Activated naive CD4-positive, alpha-beta T cell treated with anti-CD3 and anti-CD28 coated beads, Interleukin-2, amount 10 ng/mL, durations not matched to agents 7 days and 5 days (primary cell): ENCODE data around the gene RAB15.

Experiments used
- CTCF ChIA-PET: fragments of 350-600 bp; sonication (Branson Sonifier 250); formaldehyde crosslinking; loops from one replicate; lab custom pipeline; 2021; ENCODE audit warnings: antibody characterized with exemption; lab: Charles Lee
- DNase-seq: peaks from one replicate; pipeline ENCODE4 v3.0.0-alpha.2; 2020
- H3K27ac Mint-ChIP-seq: one replicate; pipeline ENCODE4 v1.8.0; 2021; ENCODE audit warnings: mild to moderate bottlenecking, moderate library complexity, mixed read lengths
- H3K27me3 Mint-ChIP-seq: one replicate; pipeline ENCODE4 v1.8.0; 2021; ENCODE audit warnings: mild to moderate bottlenecking, mixed read lengths
- H3K36me3 Mint-ChIP-seq: one replicate; pipeline ENCODE4 v1.8.0; 2021; ENCODE audit warnings: mixed read lengths
- H3K4me1 Mint-ChIP-seq: one replicate; pipeline ENCODE4 v1.8.0; 2021; ENCODE audit warnings: mixed read lengths
- H3K4me3 Mint-ChIP-seq: one replicate; pipeline ENCODE4 v1.8.0; 2021; ENCODE audit warnings: mild to moderate bottlenecking, moderate library complexity, mixed read lengths
- H3K9me3 Mint-ChIP-seq: one replicate; pipeline ENCODE4 v1.8.0; 2021; ENCODE audit warnings: mixed read lengths

Gene RAB15

DNA sequence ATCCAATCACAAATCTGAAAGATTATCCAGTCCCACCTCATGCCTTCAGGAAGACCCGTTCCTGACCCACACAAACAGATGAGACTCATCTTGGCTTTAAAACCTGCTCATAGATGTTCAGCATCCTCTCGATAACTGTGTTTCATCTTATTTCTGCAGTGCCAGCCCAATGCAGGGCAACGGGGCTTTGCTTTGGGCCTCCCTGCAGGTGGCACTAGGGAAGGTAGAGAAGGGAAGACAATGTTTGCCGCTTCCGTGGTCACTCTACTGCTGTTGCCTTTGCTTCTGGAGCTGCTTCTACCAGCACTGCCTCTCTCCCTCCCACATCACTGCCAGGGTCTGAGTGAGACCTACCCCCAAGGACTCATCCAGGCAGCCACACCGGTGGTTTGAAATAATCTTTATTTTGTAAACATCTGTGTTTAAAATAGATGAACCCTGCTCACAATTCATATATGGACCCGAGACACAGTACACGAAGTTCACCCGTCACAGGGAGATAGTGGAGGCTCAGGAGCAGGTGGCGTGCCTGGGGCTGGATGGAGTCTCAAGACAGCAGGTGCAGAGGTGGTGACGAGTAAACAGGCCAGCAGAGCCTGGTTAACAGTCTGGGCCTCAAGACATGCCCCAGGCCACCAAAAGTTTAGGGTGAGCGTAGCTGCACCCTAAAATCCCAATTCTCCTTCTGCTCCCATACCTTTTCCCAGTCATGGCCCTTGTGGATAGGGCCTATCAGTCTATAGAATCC, 26.5 kb downstream of the RAB15 start:
- DNase-seq, result no peak
- no peak overlapping the region for H3K4me3 Mint-ChIP-seq
- no peaks in the 10 kb centered on the region for H3K27me3 Mint-ChIP-seq
- H3K36me3 Mint-ChIP-seq, result peaks cover 29% of the 10 kb centered on the region
- CTCF ChIA-PET, result no interaction called here
- no peaks in the 10 kb centered on the region for H3K9me3 Mint-ChIP-seq
- H3K4me1 Mint-ChIP-seq, result peaks cover 36% of the 10 kb centered on the region
- no peak overlapping the region for H3K27ac Mint-ChIP-seq

DNA sequence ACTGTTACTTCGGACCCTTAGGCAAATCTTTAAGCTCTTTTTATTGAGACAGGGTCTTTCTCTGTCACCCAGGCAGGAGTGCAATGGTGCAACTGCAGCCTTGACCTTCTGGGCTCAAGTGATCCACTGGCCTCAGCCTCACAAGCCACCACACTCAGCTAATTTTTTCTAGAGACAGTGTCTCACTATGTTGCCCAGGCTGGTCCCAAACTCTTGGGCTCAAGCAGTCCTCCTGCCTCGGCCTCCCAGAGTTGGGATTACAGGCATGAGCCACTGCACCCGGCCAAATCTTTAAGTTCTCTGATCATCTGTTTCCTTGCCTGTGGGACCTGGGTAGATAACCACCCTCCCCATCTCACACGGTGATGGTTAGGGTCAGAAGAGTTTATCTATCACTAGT, 27.3 kb downstream of the RAB15 start:
- no peak overlapping the region for H3K4me3 Mint-ChIP-seq
- peaks cover 36% of the 10 kb centered on the region for H3K4me1 Mint-ChIP-seq
- CTCF ChIA-PET, result no interaction called here
- H3K27me3 Mint-ChIP-seq, result no peaks in the 10 kb centered on the region
- no peak overlapping the region for H3K27ac Mint-ChIP-seq
- no peaks in the 10 kb centered on the region for H3K9me3 Mint-ChIP-seq
- DNase-seq, result no peak
- H3K36me3 Mint-ChIP-seq, result peaks cover 34% of the 10 kb centered on the region

DNA sequence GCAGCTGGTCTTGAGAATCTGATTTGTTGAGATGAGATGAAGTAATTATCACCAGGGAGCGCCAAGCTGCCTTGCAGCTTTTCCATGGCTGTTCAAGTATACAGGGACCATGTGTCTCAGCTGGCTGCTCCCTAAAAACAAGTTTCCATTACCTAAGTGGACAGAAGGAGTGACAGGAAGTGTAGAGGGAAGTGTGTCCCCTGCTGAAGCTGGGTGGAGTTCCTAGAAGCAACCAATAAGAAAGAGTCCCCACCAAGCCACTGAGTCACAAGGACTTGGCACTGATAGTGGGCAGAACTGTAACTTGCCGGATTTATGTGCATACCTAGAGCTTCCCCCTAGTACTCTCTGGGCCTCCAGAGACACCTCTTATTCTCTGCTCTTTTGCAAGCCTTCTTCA, 28.1 kb downstream of the RAB15 start:
- Mint-ChIP-seq H3K27me3 (no peaks in the 10 kb centered on the region), H3K27ac (peak overlapping the region; percentile 8), H3K36me3 (peaks cover 32% of the 10 kb centered on the region), H3K9me3 (no peaks in the 10 kb centered on the region), H3K4me1 (peaks cover 36% of the 10 kb centered on the region), H3K4me3 (no peak overlapping the region)
- no peak for DNase-seq
- CTCF ChIA-PET, result no interaction called here

DNA sequence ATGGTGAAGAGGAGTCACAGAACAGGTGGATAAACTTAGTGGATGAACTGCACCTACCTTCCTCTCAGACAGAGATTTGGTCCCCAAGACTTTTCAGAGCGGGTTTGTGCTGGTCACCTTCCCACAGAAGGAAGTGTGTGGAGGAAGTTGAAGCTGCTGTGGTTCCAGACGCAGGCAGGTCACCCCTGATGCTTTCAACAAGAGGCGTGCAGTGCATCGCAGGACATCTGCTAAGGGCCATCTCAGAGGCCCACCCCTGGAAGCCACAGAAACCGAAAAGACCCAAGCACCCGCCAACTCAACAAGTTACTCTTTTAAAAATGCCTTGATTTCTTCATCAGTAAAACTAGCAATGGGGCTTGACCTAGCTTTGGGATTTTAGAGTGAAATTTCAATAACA, 28.6 kb downstream of the RAB15 start:
- peaks cover 37% of the 10 kb centered on the region for H3K4me1 Mint-ChIP-seq
- CTCF ChIA-PET, result no interaction called here
- DNase-seq, result no peak
- peaks cover 36% of the 10 kb centered on the region for H3K36me3 Mint-ChIP-seq
- H3K27ac Mint-ChIP-seq, result no peak overlapping the region
- H3K27me3 Mint-ChIP-seq, result no peaks in the 10 kb centered on the region
- H3K4me3 Mint-ChIP-seq, result no peak overlapping the region
- no peaks in the 10 kb centered on the region for H3K9me3 Mint-ChIP-seq

DNA sequence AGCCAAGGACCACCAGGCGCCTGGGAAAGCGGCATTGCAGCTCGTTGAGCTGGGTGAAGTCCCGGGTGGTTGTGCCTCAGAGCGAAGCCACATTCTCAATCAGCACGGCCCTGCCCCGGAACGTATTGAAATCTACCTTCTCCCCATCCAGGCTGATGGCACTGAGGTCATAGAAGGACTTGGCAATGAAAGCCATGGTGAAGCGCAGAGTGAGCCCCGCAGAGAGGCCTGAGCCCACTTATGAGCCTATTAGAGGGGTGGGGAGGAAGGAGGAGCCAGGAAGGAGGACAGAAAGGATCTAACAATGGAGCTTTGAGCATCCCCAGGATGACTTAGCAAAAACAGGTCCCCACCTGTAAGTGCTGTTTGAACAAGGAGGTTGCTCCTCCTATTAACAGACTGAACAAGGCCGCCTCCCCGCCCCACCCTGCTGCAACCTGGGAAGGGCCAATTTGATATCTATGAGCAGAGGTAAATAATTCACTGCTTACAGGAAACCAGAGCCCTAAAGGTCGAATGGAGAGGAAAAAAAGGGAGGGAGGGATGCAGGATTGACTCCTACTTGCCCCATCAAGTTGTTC, 29.5 kb downstream of the RAB15 start, which contains the start of gene GPX2:
GPX2 (minus strand) TSS at position 215 of the 581 bp plus-strand sequence; CDS start at position 196, 19 bp downstream.
- no peaks in the 10 kb centered on the region for H3K9me3 Mint-ChIP-seq
- H3K27me3 Mint-ChIP-seq, result no peaks in the 10 kb centered on the region
- CTCF ChIA-PET, result interaction anchor here (1.4 kb wide), 1 partner anchor 119 kb away, joined by 4 read pairs; no protein-coding TSS in a partner anchor
- H3K27ac Mint-ChIP-seq, result peak within 1 kb of the TSS; percentile 24
- no peak within 1 kb of the TSS for H3K4me3 Mint-ChIP-seq
- H3K36me3 Mint-ChIP-seq, result peaks cover 40% of the 10 kb centered on the region
- peaks cover 43% of the 10 kb centered on the region for H3K4me1 Mint-ChIP-seq
- no peak for DNase-seq

DNA sequence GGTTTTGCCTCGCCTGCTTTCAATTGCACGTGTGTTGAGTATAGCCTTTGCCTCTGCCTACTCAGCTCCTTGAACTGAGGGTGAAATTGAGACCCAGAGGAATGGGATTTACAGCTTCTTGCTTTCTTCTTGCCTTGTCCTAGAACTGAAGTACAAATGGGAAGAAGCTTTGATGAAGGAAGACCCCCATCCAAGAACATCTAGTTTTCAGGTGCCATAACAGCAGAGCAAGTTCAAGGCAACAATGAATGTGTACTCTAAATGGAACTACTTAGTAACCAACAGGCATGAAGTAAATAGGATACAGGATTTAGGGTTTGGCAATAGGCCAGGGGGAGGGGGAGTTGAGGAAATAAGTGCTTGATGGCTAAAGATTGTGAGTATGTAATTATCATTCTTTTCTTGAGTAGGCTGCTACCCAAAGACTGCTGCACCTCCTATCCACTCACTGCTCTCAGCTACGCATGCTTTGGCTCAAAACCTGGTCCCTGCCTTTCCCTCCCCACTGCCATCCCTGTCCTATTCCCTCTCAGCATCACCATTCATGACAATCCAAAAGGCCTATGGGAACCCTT, 31.7 kb downstream of the RAB15 start:
- CTCF ChIA-PET, result no interaction called here
- peaks cover 33% of the 10 kb centered on the region for H3K4me1 Mint-ChIP-seq
- H3K9me3 Mint-ChIP-seq, result no peaks in the 10 kb centered on the region
- no peak overlapping the region for H3K4me3 Mint-ChIP-seq
- no peaks in the 10 kb centered on the region for H3K27me3 Mint-ChIP-seq
- no peak overlapping the region for H3K27ac Mint-ChIP-seq
- H3K36me3 Mint-ChIP-seq, result peaks cover 41% of the 10 kb centered on the region
- DNase-seq, result no peak

DNA sequence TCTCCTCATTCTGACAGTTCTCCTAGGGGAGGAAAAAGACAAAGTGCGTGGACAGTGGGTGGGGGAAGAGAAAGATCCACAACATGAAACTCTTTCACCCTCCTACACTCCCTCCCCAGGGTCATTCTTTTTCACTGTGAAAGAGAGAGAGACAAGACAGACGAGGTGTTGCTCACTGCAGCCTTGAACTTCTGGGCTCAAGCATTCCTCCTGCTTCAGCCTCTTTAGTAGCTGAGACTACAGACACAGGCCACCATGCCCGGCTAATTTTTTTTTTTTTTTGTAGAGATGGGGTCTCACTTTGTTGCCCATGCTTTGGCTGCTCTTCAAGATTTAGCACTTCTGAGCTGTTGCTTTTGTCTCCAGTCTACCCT, 32.3 kb downstream of the RAB15 start:
- Mint-ChIP-seq H3K36me3 (peaks cover 39% of the 10 kb centered on the region), H3K4me1 (peaks cover 39% of the 10 kb centered on the region), H3K4me3 (no peak overlapping the region), H3K27ac (no peak overlapping the region), H3K27me3 (no peaks in the 10 kb centered on the region), H3K9me3 (no peaks in the 10 kb centered on the region)
- DNase-seq, result no peak
- CTCF ChIA-PET, result no interaction called here

DNA sequence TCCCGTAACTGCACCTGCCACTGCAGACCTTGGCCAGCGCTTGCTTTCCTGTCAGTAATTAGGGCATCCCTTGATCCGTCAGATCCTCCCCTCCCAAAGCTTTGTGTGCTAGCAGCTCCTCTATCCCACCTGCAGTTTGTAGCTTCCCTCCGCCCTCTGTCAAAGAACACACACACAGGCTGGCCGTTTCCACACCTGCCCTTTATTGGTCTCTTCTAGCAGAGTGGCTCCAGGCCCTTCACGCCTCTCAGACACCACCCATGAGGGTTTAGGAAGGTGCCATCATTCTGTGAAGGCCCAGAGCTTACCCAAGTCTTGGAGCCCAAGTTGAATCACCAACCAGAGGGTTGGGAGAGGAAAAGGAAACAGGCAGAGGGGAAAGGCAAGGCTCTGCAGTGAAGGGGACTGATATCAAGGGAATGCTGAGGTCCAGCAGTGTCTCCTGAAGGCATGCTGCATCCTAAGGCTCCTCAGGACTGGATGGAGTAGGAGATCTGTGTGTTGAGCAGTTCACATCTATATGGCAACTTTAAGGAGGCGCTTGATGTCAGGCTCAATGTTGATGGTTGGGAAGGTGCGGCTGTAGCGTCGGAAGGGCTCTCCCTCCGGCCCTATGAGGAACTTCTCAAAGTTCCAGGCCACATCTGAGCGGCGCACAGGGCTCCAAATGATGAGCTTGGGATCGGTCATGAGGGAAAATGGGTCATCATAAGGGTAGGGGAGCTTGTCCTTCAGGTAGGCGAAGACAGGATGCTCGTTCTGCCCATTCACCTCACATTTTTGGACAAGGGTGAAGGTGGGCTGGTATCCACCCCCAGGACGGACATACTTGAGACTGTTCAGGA, 32.9 kb downstream of the RAB15 start:
- H3K36me3 Mint-ChIP-seq, result peaks cover 42% of the 10 kb centered on the region
- no peak overlapping the region for H3K27ac Mint-ChIP-seq
- no peaks in the 10 kb centered on the region for H3K9me3 Mint-ChIP-seq
- H3K4me1 Mint-ChIP-seq, result peaks cover 41% of the 10 kb centered on the region
- no peak for DNase-seq
- no peaks in the 10 kb centered on the region for H3K27me3 Mint-ChIP-seq
- H3K4me3 Mint-ChIP-seq, result no peak overlapping the region
- CTCF ChIA-PET, result no interaction called here

DNA sequence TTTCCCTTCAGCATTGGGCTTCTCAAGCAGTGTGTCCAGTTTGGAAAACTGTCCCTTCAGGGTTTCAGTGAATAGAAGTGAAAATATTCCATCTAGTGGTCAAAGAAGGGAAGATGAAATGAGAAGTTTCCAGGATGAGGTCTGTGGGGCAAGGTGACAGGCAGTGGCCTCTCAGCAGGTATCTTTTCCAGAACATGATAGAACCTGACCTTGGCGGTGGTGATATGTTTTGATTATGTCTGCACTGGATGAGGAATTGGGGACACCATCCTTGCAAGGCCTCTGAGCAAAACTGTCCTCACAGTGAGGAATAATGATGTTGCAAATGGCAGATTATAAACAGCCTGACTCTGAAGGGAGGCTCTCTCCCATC, 34.3 kb downstream of the RAB15 start:
- peak overlapping the region; percentile 74 for H3K27ac Mint-ChIP-seq
- H3K9me3 Mint-ChIP-seq, result no peaks in the 10 kb centered on the region
- no peak for DNase-seq
- H3K4me1 Mint-ChIP-seq, result peaks cover 29% of the 10 kb centered on the region
- H3K27me3 Mint-ChIP-seq, result no peaks in the 10 kb centered on the region
- H3K4me3 Mint-ChIP-seq, result no peak overlapping the region
- CTCF ChIA-PET, result interaction anchor here (2.0 kb wide), 1 partner anchor 47 kb away, joined by 9 read pairs; no protein-coding TSS in a partner anchor
- H3K36me3 Mint-ChIP-seq, result peaks cover 44% of the 10 kb centered on the region

DNA sequence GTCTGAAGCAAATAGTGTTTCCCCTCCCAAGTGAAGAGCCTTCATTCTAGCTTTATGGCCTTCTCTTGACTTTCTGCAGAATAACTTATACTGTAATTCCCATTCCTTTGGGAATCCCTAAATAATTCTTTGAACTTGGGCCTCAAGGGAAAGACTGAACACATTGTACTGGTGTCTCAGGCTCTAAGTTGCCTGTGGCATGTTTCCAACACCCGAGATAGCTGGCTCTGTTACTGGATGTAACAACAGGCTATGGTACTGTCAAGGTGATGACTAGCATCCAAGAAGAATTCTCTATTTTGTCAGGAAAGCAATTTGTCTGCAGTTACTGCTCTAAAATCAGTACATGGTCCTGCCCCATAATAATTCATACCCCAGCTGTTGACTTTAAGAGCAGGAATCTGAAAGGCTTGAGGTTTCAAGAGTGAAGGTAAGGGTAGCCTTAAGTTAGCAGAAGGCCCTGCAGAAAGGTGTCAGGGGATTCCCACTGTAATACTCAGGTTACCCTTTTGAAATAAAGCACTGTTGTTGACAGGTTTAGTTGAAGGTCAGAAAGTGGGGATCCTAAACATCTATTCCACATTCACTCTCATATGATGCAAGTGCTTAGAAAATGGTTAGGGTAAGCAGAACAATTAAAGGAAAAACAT, 34.8 kb downstream of the RAB15 start:
- H3K4me3 Mint-ChIP-seq, result no peak overlapping the region
- H3K27ac Mint-ChIP-seq, result peak overlapping the region; percentile 24
- DNase-seq, result no peak
- H3K9me3 Mint-ChIP-seq, result no peaks in the 10 kb centered on the region
- CTCF ChIA-PET, result interaction anchor here (0.8 to 2.0 kb wide), 4 partner anchors 10 to 49 kb away, joined by 3 to 9 read pairs (median 4); partner anchors contain the start of gene FNTB
- peaks cover 25% of the 10 kb centered on the region for H3K4me1 Mint-ChIP-seq
- peaks cover 48% of the 10 kb centered on the region for H3K36me3 Mint-ChIP-seq
- H3K27me3 Mint-ChIP-seq, result no peaks in the 10 kb centered on the region

DNA sequence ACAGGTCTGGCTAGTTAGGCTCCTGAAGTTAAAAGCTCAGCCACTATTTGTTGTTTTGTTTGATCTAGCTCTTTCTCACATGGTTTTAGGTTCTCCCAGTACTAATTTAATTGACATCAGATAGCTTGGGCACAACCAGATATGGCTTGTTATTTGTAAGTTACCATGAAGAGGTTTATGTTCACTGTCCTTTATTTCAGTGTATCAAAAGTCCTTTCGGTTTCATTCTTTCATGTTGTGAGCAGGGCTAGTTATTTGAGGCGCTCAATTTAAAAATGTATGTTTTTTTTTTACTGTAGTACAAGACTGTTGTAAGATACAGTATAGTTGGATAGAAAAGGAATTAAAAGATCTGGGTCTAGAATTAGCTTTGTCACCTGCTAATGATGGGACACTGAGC, 36.6 kb downstream of the RAB15 start:
- no peak overlapping the region for H3K4me3 Mint-ChIP-seq
- no peak for DNase-seq
- CTCF ChIA-PET, result interaction anchor here (2.0 kb wide), 1 partner anchor 8 kb away, joined by 4 read pairs; no protein-coding TSS in a partner anchor
- no peaks in the 10 kb centered on the region for H3K9me3 Mint-ChIP-seq
- H3K4me1 Mint-ChIP-seq, result peaks cover 25% of the 10 kb centered on the region
- no peaks in the 10 kb centered on the region for H3K27me3 Mint-ChIP-seq
- H3K36me3 Mint-ChIP-seq, result peaks cover 58% of the 10 kb centered on the region
- H3K27ac Mint-ChIP-seq, result peak overlapping the region; percentile 47

DNA sequence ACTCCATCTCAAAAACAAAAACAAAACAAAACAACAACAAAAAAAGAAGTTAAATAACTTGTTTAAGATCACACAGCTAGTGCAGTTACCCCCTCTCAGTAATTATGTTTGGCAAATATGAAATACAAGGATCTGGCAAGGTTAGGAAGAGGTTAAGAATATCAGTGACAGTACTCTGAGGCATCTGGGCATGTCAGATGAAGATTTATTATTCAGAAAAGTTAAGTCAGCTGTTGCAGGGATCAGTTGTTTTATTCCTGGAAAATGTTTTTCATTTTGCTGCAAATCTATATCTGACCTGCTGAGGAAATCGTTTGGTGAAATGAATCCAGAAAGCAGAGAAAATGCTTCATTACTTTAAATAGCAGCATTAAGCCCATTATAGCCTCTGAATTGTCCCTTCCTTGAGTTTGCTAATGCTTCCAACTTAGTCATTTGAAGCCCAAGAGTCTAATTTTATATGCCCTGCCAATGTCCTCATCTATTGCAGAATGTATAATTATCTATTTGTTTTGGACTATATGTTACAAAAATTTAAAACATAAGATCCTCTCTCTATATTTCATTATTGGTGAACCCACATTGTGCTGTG, 37.7 kb downstream of the RAB15 start:
- Mint-ChIP-seq H3K27ac (peak overlapping the region; percentile 56), H3K9me3 (no peaks in the 10 kb centered on the region), H3K4me3 (no peak overlapping the region), H3K36me3 (peaks cover 60% of the 10 kb centered on the region), H3K4me1 (peaks cover 25% of the 10 kb centered on the region), H3K27me3 (no peaks in the 10 kb centered on the region)
- no peak for DNase-seq
- CTCF ChIA-PET, result interaction anchor here (1.1 kb wide), 1 partner anchor 26 kb away, joined by 3 read pairs; no protein-coding TSS in a partner anchor

DNA sequence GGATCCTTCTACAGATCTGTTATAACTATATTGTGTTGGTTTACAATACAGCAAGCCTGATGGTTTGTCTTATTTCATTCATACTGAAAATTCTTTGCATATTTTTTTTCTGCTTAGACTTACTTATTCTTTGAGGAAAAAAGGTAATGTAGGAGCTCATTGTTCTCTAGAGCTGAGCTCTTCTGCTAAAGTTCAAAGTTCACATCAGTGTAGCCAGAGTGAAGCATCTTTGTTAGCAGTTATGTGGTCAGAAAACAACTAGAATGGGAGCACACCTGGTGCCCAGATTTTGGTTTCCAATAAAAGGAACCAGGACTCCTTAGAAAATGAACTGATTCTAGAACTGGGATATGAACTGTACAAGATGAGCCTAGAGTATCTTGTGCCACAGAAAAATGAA, 39.9 kb downstream of the RAB15 start:
- no peaks in the 10 kb centered on the region for H3K9me3 Mint-ChIP-seq
- H3K27me3 Mint-ChIP-seq, result no peaks in the 10 kb centered on the region

More for the DNA sequence above, 39.9 kb downstream of the RAB15 start:
- no peak overlapping the region for H3K4me3 Mint-ChIP-seq
- H3K27ac Mint-ChIP-seq, result no peak overlapping the region
- CTCF ChIA-PET, result interaction anchor here (1.4 to 1.5 kb wide), 2 partner anchors 21 to 42 kb away, joined by 4 read pairs; no protein-coding TSS in a partner anchor
- no peak for DNase-seq
- peaks cover 51% of the 10 kb centered on the region for H3K36me3 Mint-ChIP-seq
- H3K4me1 Mint-ChIP-seq, result peaks cover 18% of the 10 kb centered on the region
